SK-MEL-5 (cell line): ENCODE measurements around the gene SYNPO2. TPM values are rescaled to one million over a fixed set of nuclear protein-coding genes. Genes with fewer than 3 reads are reported as not detected.
"Not testable (repeated sequence)": the region's sequence is repeated elsewhere in the genome, so short reads cannot be mapped to it uniquely, and the experiment has no call there.

Source experiments
- DNase-seq: peaks from one replicate; pipeline ENCODE4 v3.0.0-alpha.2; 2016; ENCODE audit warnings: low read depth, low spot score
- in situ Hi-C: cut with HindIII; loops from 2 replicates; pipeline ENCODE4 v1.10.0; 2016; ENCODE audit warnings: low sequenced_read_pairs, high pct_unique_total_duplicates, low pct_unique_long_range_greater_than_20kb
- total RNA-seq: library from RNA; depleted of rRNA; stranded (reverse); fragments of >200 nt; shearing (Covaris generic); gene quantifications from 2 replicates; pipeline ENCODE4 v1.2.3, GENCODE V29; 2014

SYNPO2 gene
- total RNA-seq, 1 experiment from 2014 or later = 0.69 TPM

- in situ Hi-C loops = no loop called here
- no peak for DNase-seq
Measured at GRCh38 chr4:119005928-119006460, 117.3 kb downstream of the SYNPO2 start.

GRCh38 chr4:119008761-119009160 is 120.1 kb downstream of the SYNPO2 start:
- DNase-seq = no peak
- in situ Hi-C loops = no loop called here

GRCh38 chr4:119010221-119010620 is 121.6 kb downstream of the SYNPO2 start:
- DNase-seq, in situ Hi-C loops: not testable (repeated sequence)

- in situ Hi-C loops = no loop called here
- DNase-seq = no peak
Measured at GRCh38 chr4:119010909-119011606, 122.4 kb downstream of the SYNPO2 start.

GRCh38 chr4:119011607-119011988 is 122.9 kb downstream of the SYNPO2 start:
- in situ Hi-C loops = no loop called here
- DNase-seq = no peak

GRCh38 chr4:119014658-119015057 is 126.0 kb downstream of the SYNPO2 start:
- in situ Hi-C loops = no loop called here
- no peak for DNase-seq

- no peak for DNase-seq
- in situ Hi-C loops = no loop called here
Measured at GRCh38 chr4:119016636-119017035, 128.0 kb downstream of the SYNPO2 start.

GRCh38 chr4:119017636-119018035 is 129.0 kb downstream of the SYNPO2 start:
- in situ Hi-C loops = no loop called here

GRCh38 chr4:119020158-119020557 is 131.5 kb downstream of the SYNPO2 start:
- in situ Hi-C loops = no loop called here
- no peak for DNase-seq

More at GRCh38 chr4:119017636-119018035, 129.0 kb downstream of the SYNPO2 start:
- no peak for DNase-seq

GRCh38 chr4:119022520-119022919 is 133.9 kb downstream of the SYNPO2 start:
- in situ Hi-C loops, DNase-seq: not testable (repeated sequence)

GRCh38 chr4:119024102-119024501 is 135.4 kb downstream of the SYNPO2 start:
- DNase-seq = no peak
- in situ Hi-C loops = no loop called here

- in situ Hi-C loops = no loop called here
Measured at GRCh38 chr4:119025420-119025819, 136.8 kb downstream of the SYNPO2 start.

GRCh38 chr4:119025916-119026661 is 137.4 kb downstream of the SYNPO2 start:
- in situ Hi-C loops = no loop called here
- DNase-seq = peak; percentile 15

More at GRCh38 chr4:119025420-119025819, 136.8 kb downstream of the SYNPO2 start:
- peak; percentile 33 for DNase-seq

- in situ Hi-C loops = no loop called here
- no peak for DNase-seq
Measured at GRCh38 chr4:119026662-119027444, 138.2 kb downstream of the SYNPO2 start.

- peak; percentile 1 for DNase-seq
- in situ Hi-C loops = no loop called here
Measured at GRCh38 chr4:119027811-119028210, 139.2 kb downstream of the SYNPO2 start.

- in situ Hi-C loops = no loop called here
- no peak for DNase-seq
Measured at GRCh38 chr4:119028296-119028695, 139.6 kb downstream of the SYNPO2 start.

- DNase-seq = no peak
- in situ Hi-C loops = no loop called here
Measured at GRCh38 chr4:119029847-119030535, 141.3 kb downstream of the SYNPO2 start.

GRCh38 chr4:119030536-119030890 is 141.9 kb downstream of the SYNPO2 start:
- DNase-seq = no peak
- in situ Hi-C loops = no loop called here
